Smooth muscle cell (in vitro differentiated cells): ENCODE data around the gene CBLB. TPM values are rescaled to one million over a fixed set of nuclear protein-coding genes. Genes with fewer than 3 reads are reported as not detected.

Source experiments
- DNase-seq: peaks from one replicate; lab custom pipeline; 2025; ENCODE audit not compliant: unreplicated experiment; lab: John Stamatoyannopoulos, UW
- H2AFZ ChIP-seq: fragments of 200-600 bp; sonication (generic); 2 replicates; pipeline ENCODE4 v1.6.0; 2016; ENCODE audit warnings: antibody characterized with exemption, low read depth, mild to moderate bottlenecking
- H3F3A ChIP-seq: fragments of 200-600 bp; sonication (generic); 2 replicates; pipeline ENCODE4 v1.6.0; 2017; ENCODE audit warnings: antibody characterized with exemption, low read depth
- H3K27ac ChIP-seq: fragments of 200-600 bp; sonication (generic); 2 replicates; pipeline ENCODE4 v1.5.1; 2016; ENCODE audit warnings: low read depth, mild to moderate bottlenecking
- H3K27me3 ChIP-seq: fragments of 200-600 bp; sonication (generic); 2 replicates; pipeline ENCODE4 v1.6.1; 2016; ENCODE audit warnings: low read depth, mild to moderate bottlenecking
- H3K36me3 ChIP-seq: fragments of 200-600 bp; sonication (generic); 2 replicates; pipeline ENCODE4 v1.5.1; 2016; ENCODE audit warnings: low read depth
- H3K4me1 ChIP-seq: fragments of 200-600 bp; sonication (generic); 2 replicates; pipeline ENCODE4 v1.5.1; 2016; ENCODE audit warnings: low read depth
- H3K4me2 ChIP-seq: fragments of 200-600 bp; sonication (generic); 2 replicates; pipeline ENCODE4 v1.6.0; 2016; ENCODE audit warnings: mild to moderate bottlenecking
- H3K4me3 ChIP-seq: fragments of 200-600 bp; sonication (generic); 2 replicates; pipeline ENCODE4 v1.5.1; 2016; ENCODE audit warnings: mild to moderate bottlenecking
- H3K79me2 ChIP-seq: fragments of 200-600 bp; sonication (generic); 2 replicates; pipeline ENCODE4 v1.6.0; 2016; ENCODE audit warnings: low read depth, mild to moderate bottlenecking
- H3K9ac ChIP-seq: fragments of 200-600 bp; sonication (generic); 2 replicates; pipeline ENCODE4 v1.6.0; 2016; ENCODE audit warnings: low read depth
- H3K9me3 ChIP-seq: fragments of 200-600 bp; sonication (generic); replicated peaks from 2 replicates; pipeline ENCODE4 v1.5.1; 2016; ENCODE audit warnings: low read depth
- H4K20me1 ChIP-seq: fragments of 200-600 bp; sonication (generic); 2 replicates; pipeline ENCODE4 v1.6.0; 2016; ENCODE audit warnings: low read depth
- WGBS: methylation state at CpG from one replicate; pipeline ENCODE4 v1.1.7; 2016; ENCODE audit warnings: low lambda C conversion rate; 5-methylcytosine and 5-hydroxymethylcytosine counted together
- polyA plus RNA-seq: library from polyadenylated mRNA; unstranded; fragments of >200 nt; fragmentation: Nextera tagmentation; extraction: Ambion mirVana; gene quantifications from 2 replicates; pipeline ENCODE4 v1.2.1, GENCODE V29; 2016
- total RNA-seq: library from RNA; depleted of rRNA; stranded (reverse); fragments of >200 nt; gene quantifications from 2 replicates; pipeline ENCODE4 v1.2.3, GENCODE V29; 2014
- TF ChIP-seq, protein P1 (sequence below): fragments of 200-600 bp; sonication (generic); IDR thresholded peaks from 2 replicates; pipeline ENCODE4 v1.5.1; 2017; ENCODE audit warnings: borderline replicate concordance, mild to moderate bottlenecking, antibody characterized with exemption; ENCODE audit not compliant: insufficient read depth, poor library complexity, severe bottlenecking

CBLB gene
- total and polyA plus RNA-seq, 2 experiments from 2014 or later, result 13.9 to 38.9 TPM

DNA sequence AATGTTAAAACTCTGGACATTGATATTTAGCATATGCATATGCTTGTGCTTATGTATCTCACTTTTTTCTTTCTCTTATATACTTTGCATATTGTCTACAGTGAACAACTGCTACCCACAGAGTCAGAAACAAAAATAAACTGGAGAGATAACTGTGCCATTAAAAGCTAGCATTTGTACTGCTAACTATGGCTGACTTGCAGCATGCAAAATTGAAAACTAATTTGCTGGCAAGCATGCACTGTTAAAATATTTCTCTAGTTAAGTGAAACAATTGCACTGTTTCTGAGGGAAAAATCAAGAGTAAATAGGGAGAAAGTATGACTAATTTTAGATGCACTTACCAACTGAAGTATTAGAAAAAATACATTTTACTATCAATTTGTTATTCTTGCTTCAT is 177.8 kb downstream of the CBLB start:
- H3K4me3 ChIP-seq, result no peak overlapping the region
- no peaks in the 10 kb centered on the region for H3K9me3 ChIP-seq
- no peaks in the 10 kb centered on the region for H3K79me2 ChIP-seq
- TF ChIP-seq, protein P1, sequence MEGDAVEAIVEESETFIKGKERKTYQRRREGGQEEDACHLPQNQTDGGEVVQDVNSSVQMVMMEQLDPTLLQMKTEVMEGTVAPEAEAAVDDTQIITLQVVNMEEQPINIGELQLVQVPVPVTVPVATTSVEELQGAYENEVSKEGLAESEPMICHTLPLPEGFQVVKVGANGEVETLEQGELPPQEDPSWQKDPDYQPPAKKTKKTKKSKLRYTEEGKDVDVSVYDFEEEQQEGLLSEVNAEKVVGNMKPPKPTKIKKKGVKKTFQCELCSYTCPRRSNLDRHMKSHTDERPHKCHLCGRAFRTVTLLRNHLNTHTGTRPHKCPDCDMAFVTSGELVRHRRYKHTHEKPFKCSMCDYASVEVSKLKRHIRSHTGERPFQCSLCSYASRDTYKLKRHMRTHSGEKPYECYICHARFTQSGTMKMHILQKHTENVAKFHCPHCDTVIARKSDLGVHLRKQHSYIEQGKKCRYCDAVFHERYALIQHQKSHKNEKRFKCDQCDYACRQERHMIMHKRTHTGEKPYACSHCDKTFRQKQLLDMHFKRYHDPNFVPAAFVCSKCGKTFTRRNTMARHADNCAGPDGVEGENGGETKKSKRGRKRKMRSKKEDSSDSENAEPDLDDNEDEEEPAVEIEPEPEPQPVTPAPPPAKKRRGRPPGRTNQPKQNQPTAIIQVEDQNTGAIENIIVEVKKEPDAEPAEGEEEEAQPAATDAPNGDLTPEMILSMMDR, result no peak
- no peaks in the 10 kb centered on the region for H3K27me3 ChIP-seq
- no peaks in the 10 kb centered on the region for H4K20me1 ChIP-seq
- H3K36me3 ChIP-seq, result no peaks in the 10 kb centered on the region
- no peak for DNase-seq
- H3F3A ChIP-seq, result no peaks in the 10 kb centered on the region
- no peak overlapping the region for H3K9ac ChIP-seq
- H2AFZ ChIP-seq, result no peak overlapping the region
- H3K4me1 ChIP-seq, result no peaks in the 10 kb centered on the region
- no peak overlapping the region for H3K27ac ChIP-seq
- no peak overlapping the region for H3K4me2 ChIP-seq

DNA sequence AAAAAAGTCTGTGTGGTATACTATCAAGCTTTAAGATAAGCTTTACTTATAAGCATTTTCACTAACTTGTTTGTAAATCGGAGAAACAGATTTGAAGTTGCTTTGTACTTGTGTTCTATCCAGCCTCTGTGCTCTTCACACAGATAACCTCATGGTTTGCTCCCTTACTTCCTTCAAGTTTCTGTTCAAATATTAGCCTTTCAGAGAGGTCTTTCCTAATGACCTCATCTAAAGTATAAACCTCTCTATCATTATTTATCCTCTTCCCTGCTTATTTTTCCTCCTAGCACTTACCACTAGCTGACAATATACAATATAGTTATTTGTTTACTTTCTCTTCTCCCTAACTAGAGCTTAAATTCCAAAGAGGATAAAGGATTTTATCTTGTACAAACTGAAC is 180.0 kb downstream of the CBLB start:
- no peak overlapping the region for H3K27ac ChIP-seq
- H3K9me3 ChIP-seq, result no peaks in the 10 kb centered on the region
- no peak overlapping the region for H2AFZ ChIP-seq
- 63% methylated on average over 1 of the region's 1 CpG for WGBS
- no peak overlapping the region for H3K4me2 ChIP-seq
- no peaks in the 10 kb centered on the region for H3K27me3 ChIP-seq
- no peak for DNase-seq
- H3K36me3 ChIP-seq, result peaks cover 7% of the 10 kb centered on the region
- TF ChIP-seq, protein P1, result no peak
- no peaks in the 10 kb centered on the region for H3K4me1 ChIP-seq
- H4K20me1 ChIP-seq, result no peaks in the 10 kb centered on the region
- H3K9ac ChIP-seq, result no peak overlapping the region
- H3F3A ChIP-seq, result no peaks in the 10 kb centered on the region
- no peaks in the 10 kb centered on the region for H3K79me2 ChIP-seq
- H3K4me3 ChIP-seq, result no peak overlapping the region

DNA sequence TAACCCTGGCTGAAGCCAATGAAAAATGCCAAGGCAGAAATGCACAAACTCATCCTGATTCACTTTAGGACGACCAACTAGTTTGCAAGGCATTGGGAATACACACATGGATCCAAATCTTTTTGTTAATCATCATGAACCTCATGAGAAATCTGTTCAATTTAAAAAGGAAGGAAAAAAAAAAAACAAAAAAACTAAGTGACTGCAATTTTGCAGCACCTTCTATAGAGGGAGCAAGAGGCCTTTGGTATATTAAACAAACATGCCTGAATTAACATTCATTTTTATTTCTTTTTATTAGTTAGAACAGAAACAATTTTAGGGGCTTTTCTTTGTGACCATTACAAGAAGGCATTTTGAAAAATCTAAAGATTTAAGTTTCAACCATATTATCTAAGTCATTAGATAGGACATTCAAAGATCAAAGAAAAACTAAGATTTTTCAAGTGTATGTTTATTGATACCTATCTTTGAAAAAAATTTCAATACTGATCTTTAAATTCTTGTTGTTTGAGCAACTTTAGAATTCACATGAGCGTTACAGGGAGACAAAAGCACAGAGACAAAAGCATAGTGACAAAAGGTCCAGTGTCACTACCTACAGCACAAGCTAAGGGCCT is 182.4 kb downstream of the CBLB start:
- DNase-seq, result no peak
- H3K4me2 ChIP-seq, result no peak overlapping the region
- 30% methylated on average over 2 of the region's 2 CpGs for WGBS
- H2AFZ ChIP-seq, result no peak overlapping the region
- no peaks in the 10 kb centered on the region for H3K27me3 ChIP-seq
- peaks cover 9% of the 10 kb centered on the region for H3K36me3 ChIP-seq
- no peak overlapping the region for H3K9ac ChIP-seq
- H3K27ac ChIP-seq, result no peak overlapping the region
- H3K79me2 ChIP-seq, result no peaks in the 10 kb centered on the region
- H3K4me1 ChIP-seq, result no peaks in the 10 kb centered on the region
- TF ChIP-seq, protein P1, result peak; percentile 93
- no peak overlapping the region for H3K4me3 ChIP-seq
- H3F3A ChIP-seq, result no peaks in the 10 kb centered on the region
- H3K9me3 ChIP-seq, result no peaks in the 10 kb centered on the region
- no peaks in the 10 kb centered on the region for H4K20me1 ChIP-seq

DNA sequence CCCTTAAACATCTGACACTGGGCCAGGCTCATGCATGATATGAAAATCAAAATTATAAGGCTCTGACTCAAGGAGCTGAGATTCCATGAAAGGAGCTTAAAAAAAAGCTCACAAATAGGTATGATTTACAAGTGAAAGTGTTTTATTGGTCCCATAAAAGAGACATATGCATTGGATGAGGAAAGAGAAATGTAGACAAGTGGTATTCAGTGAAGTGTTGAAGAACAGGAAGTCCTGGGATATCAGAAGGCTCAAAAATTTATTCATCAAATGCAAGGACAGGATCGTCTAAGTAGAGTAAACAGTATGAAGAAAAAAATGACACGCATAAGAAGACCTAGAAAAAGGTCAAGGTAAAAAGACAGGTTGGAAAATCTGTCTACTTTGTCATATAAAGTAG is 188.9 kb downstream of the CBLB start:
- Histone ChIP-seq H3K36me3 (peaks cover 9% of the 10 kb centered on the region), H3K4me3 (no peak overlapping the region), H3K9ac (no peak overlapping the region), H3K79me2 (no peaks in the 10 kb centered on the region), H4K20me1 (no peaks in the 10 kb centered on the region), H3K9me3 (no peaks in the 10 kb centered on the region), H3K4me2 (no peak overlapping the region), H3K4me1 (no peaks in the 10 kb centered on the region), H3F3A (no peaks in the 10 kb centered on the region), H2AFZ (no peak overlapping the region), H3K27me3 (no peaks in the 10 kb centered on the region), H3K27ac (no peak overlapping the region)
- DNase-seq, result no peak
- WGBS, result 98% methylated on average over 2 of the region's 2 CpGs
- TF ChIP-seq, protein P1, result no peak
